RPMI7951 (cell line): ENCODE results near the gene DZIP3. TPM values are rescaled to one million over a fixed set of nuclear protein-coding genes. Genes with fewer than 3 reads are reported as not detected.
A peak's percentile ranks its signal among the peaks of the same experiment; 100 is the strongest.

ENCODE experiments used
- DNase-seq: peaks from one replicate; pipeline ENCODE4 v3.0.0-alpha.2; 2012; ENCODE audit warnings: low read depth
- total RNA-seq: library from RNA; depleted of rRNA; stranded (reverse); fragments of >200 nt; shearing (Covaris generic); gene quantifications from 2 replicates; pipeline ENCODE4 v1.2.3, GENCODE V29; 2014; rRNA removed

Gene DZIP3
- 10.1 and 12.5 TPM in 2 replicates for total RNA-seq

- DNase-seq = peak; percentile 92
These were observed at the start of gene DZIP3, which contains the start of gene CIP2A for GRCh38 chr3:108589081-108589997. DZIP3 (plus strand) TSS chr3:108589722; CDS start chr3:108605407, 15,685 bp downstream. CIP2A (minus strand) TSS chr3:108589438; CDS start chr3:108589375, 63 bp downstream.

GRCh38 chr3:108546247-108546646, 43.3 kb upstream of the DZIP3 start:
- DNase-seq = no peak

GRCh38 chr3:108546692-108547091, 42.8 kb upstream of the DZIP3 start:
- DNase-seq = no peak

GRCh38 chr3:108548304-108548703, 41.2 kb upstream of the DZIP3 start:
- DNase-seq = no peak

- DNase-seq = no peak
These were observed 40.6 kb upstream of the DZIP3 start for GRCh38 chr3:108548886-108549285.

- DNase-seq = peak; percentile 37
These were observed 37.0 kb upstream of the DZIP3 start for GRCh38 chr3:108552267-108553159.

- DNase-seq = no peak
These were observed 35.3 kb upstream of the DZIP3 start for GRCh38 chr3:108554229-108554628.

GRCh38 chr3:108554913-108555571, 34.5 kb upstream of the DZIP3 start:
- no peak for DNase-seq

- no peak for DNase-seq
These were observed 33.4 kb upstream of the DZIP3 start for GRCh38 chr3:108555966-108556581.

GRCh38 chr3:108562565-108562964, 27.0 kb upstream of the DZIP3 start:
- DNase-seq = no peak

GRCh38 chr3:108564564-108564963, 25.0 kb upstream of the DZIP3 start:
- no peak for DNase-seq

GRCh38 chr3:108565506-108565905, 24.0 kb upstream of the DZIP3 start:
- DNase-seq = no peak

GRCh38 chr3:108566599-108566998, 22.9 kb upstream of the DZIP3 start:
- DNase-seq = no peak

- DNase-seq = no peak
These were observed 20.2 kb upstream of the DZIP3 start for GRCh38 chr3:108569336-108569735.

GRCh38 chr3:108578064-108578463, 11.5 kb upstream of the DZIP3 start:
- DNase-seq = no peak

- DNase-seq = no peak
These were observed 921 bp upstream of the DZIP3 start for GRCh38 chr3:108588601-108589000.

- DNase-seq = no peak
These were observed 439 bp downstream of the DZIP3 start for GRCh38 chr3:108589998-108590323.

- no peak for DNase-seq
These were observed 938 bp downstream of the DZIP3 start for GRCh38 chr3:108590460-108590859.

GRCh38 chr3:108595321-108595720, 5.8 kb downstream of the DZIP3 start:
- DNase-seq = no peak

- no peak for DNase-seq
These were observed 8.9 kb downstream of the DZIP3 start for GRCh38 chr3:108598375-108598774.

- no peak for DNase-seq
These were observed 10.3 kb downstream of the DZIP3 start for GRCh38 chr3:108599677-108600409.
